Skin of body (tissue), 2 donors: ENCODE measurements around the gene MAP1LC3B2. TPM values are rescaled to one million over a fixed set of nuclear protein-coding genes. Genes with fewer than 3 reads are reported as not detected.

ENCODE experiments used
- DNase-seq: peaks from one replicate; lab custom pipeline; 2025; lab: John Stamatoyannopoulos, UW
- total RNA-seq: library from RNA; depleted of rRNA; stranded (reverse); fragments of >200 nt; gene quantifications from one replicate; pipeline ENCODE4 v1.2.3, GENCODE V29; 2014

MAP1LC3B2 gene
- total RNA-seq, 1 donor from 2014 or later = 1.2 TPM

- DNase-seq = no peak
Measured at GRCh38 chr12:116592731-116593130, 33.5 kb downstream of the MAP1LC3B2 start.

GRCh38 chr12:116594325-116595038 lies 35.3 kb downstream of the MAP1LC3B2 start:
- DNase-seq = no peak

GRCh38 chr12:116595186-116595585 lies 36.0 kb downstream of the MAP1LC3B2 start:
- peak; percentile 20 for DNase-seq

- DNase-seq = no peak
Measured at GRCh38 chr12:116595672-116596071, 36.5 kb downstream of the MAP1LC3B2 start.

- no peak for DNase-seq
Measured at GRCh38 chr12:116597886-116598285, 38.7 kb downstream of the MAP1LC3B2 start.

GRCh38 chr12:116598311-116599284 lies 39.4 kb downstream of the MAP1LC3B2 start:
- DNase-seq = peak; percentile 17

- DNase-seq = peak; percentile 51
Measured at GRCh38 chr12:116599285-116600136, 40.3 kb downstream of the MAP1LC3B2 start.

- no peak for DNase-seq
Measured at GRCh38 chr12:116600959-116601918, 42.1 kb downstream of the MAP1LC3B2 start.

- no peak for DNase-seq
Measured at GRCh38 chr12:116601933-116602810, 43.0 kb downstream of the MAP1LC3B2 start.

GRCh38 chr12:116603546-116604177 lies 44.5 kb downstream of the MAP1LC3B2 start:
- no peak for DNase-seq

GRCh38 chr12:116604178-116604895 lies 45.2 kb downstream of the MAP1LC3B2 start:
- DNase-seq = peak; percentile 78

- DNase-seq = peak; percentile 51
Measured at GRCh38 chr12:116604951-116605641, 45.9 kb downstream of the MAP1LC3B2 start.

- no peak for DNase-seq
Measured at GRCh38 chr12:116606397-116606796, 47.2 kb downstream of the MAP1LC3B2 start.

- no peak for DNase-seq
Measured at GRCh38 chr12:116607039-116607438, 47.9 kb downstream of the MAP1LC3B2 start.

GRCh38 chr12:116609319-116610114 lies 50.3 kb downstream of the MAP1LC3B2 start:
- DNase-seq = peak; percentile 21

- DNase-seq = no peak
Measured at GRCh38 chr12:116610971-116611541, 51.9 kb downstream of the MAP1LC3B2 start.
